SK-N-SH (cell line): ENCODE results near the gene PTPN18. TPM values are rescaled to one million over a fixed set of nuclear protein-coding genes. Genes with fewer than 3 reads are reported as not detected.

Experiments used
- CTCF ChIA-PET: fragments of 300-600, 350-600 bp; formaldehyde crosslinking; extraction: SDS; loops from one replicate; lab custom pipeline; 2021; lab: Yijun Ruan, JAX
- POLR2A ChIA-PET: fragments of 350-600 bp; sonication (Branson Sonifier 250); formaldehyde crosslinking; extraction: SDS; loops from one replicate; lab custom pipeline; 2020; ENCODE audit warnings: antibody characterized with exemption, inconsistent platforms; lab: Yijun Ruan, JAX
- DNase-seq: peaks from one replicate; pipeline ENCODE4 v3.0.0; 2012
- H2AFZ ChIP-seq: fragments of 200-600 bp; sonication (generic); 2 replicates; pipeline ENCODE4 v1.8.1; 2016; ENCODE audit warnings: antibody characterized with exemption, mild to moderate bottlenecking, low read depth
- H3F3A ChIP-seq: fragments of 200-600 bp; sonication (generic); replicated peaks from 2 replicates; pipeline ENCODE3; 2016; ENCODE audit warnings: antibody characterized with exemption, mild to moderate bottlenecking; ENCODE audit not compliant: insufficient read depth
- H3K27ac ChIP-seq, 2 experiments: fragments of 200-500 bp in 1 of 2; fragments of 200-600 bp in 1 of 2; sonication (Bioruptor generic) in 1 of 2; sonication (generic), shearing (Covaris generic) in 1 of 2; 2 replicates each; pipeline versions ENCODE4 v1.5.1 to v1.6.1; 2014 to 2016; ENCODE audit warnings: low read depth in 2 of 2, inconsistent platforms in 1 of 2, low read length in 1 of 2, mild to moderate bottlenecking in 1 of 2, mixed read lengths in 1 of 2
- H3K27me3 ChIP-seq: fragments of 200-600 bp; sonication (generic), shearing (Covaris generic); 2 replicates; pipeline ENCODE4 v1.6.1; 2016; ENCODE audit warnings: mixed run types; ENCODE audit not compliant: insufficient read depth
- H3K36me3 ChIP-seq, 2 experiments: fragments of 200-500 bp in 1 of 2; fragments of 200-600 bp in 1 of 2; sonication (Bioruptor generic) in 1 of 2; sonication (generic) in 1 of 2; replicated peaks in 1 of 2; 2 replicates each; pipeline versions ENCODE3 to v1.5.1; 2014 to 2016; ENCODE audit warnings: low read length in 1 of 2, mild to moderate bottlenecking in 1 of 2; ENCODE audit not compliant: insufficient read depth in 2 of 2, control insufficient read depth in 1 of 2
- H3K4me1 ChIP-seq, 2 experiments: fragments of 200-500 bp in 1 of 2; fragments of 200-600 bp in 1 of 2; sonication (Bioruptor generic) in 1 of 2; sonication (generic), shearing (Covaris generic) in 1 of 2; 2 replicates each; pipeline versions ENCODE4 v1.5.1 to v1.6.1; 2014 to 2016; ENCODE audit warnings: low read depth in 1 of 2, low read length in 1 of 2, mixed run types in 1 of 2; ENCODE audit not compliant: insufficient read depth in 2 of 2, control insufficient read depth in 1 of 2
- H3K4me2 ChIP-seq: fragments of 200-600 bp; sonication (generic), shearing (Covaris generic); 2 replicates; pipeline ENCODE4 v1.6.1; 2017; ENCODE audit warnings: mixed run types
- H3K4me3 ChIP-seq, 2 experiments: fragments of 200-500 bp in 1 of 2; fragments of 200-600 bp in 1 of 2; sonication (Bioruptor generic) in 1 of 2; sonication (generic), shearing (Covaris generic) in 1 of 2; 2 replicates each; pipeline versions ENCODE4 v1.5.1 to v1.8.1; 2014 to 2016; ENCODE audit warnings: low read depth in 2 of 2, inconsistent platforms in 1 of 2, low read length in 1 of 2, mild to moderate bottlenecking in 1 of 2, mixed read lengths in 1 of 2, moderate library complexity in 1 of 2
- H3K79me2 ChIP-seq: fragments of 200-600 bp; sonication (generic); 2 replicates; pipeline ENCODE4 v1.8.1; 2017; ENCODE audit warnings: mild to moderate bottlenecking; ENCODE audit not compliant: insufficient read depth
- H3K9ac ChIP-seq: fragments of 200-600 bp; sonication (generic); 2 replicates; pipeline ENCODE4 v1.6.1; 2017; ENCODE audit warnings: mixed run types
- H3K9me2 ChIP-seq: fragments of 200-600 bp; sonication (generic); 2 replicates; pipeline ENCODE4 v1.6.1; 2017; ENCODE audit warnings: mixed run types
- H3K9me3 ChIP-seq: fragments of 200-600 bp; sonication (generic); 2 replicates; pipeline ENCODE4 v1.6.1; 2017; ENCODE audit warnings: mixed run types, mild to moderate bottlenecking, moderate library complexity
- H4K20me1 ChIP-seq: fragments of 200-600 bp; sonication (generic); 2 replicates; pipeline ENCODE4 v1.6.1; 2017; ENCODE audit warnings: mild to moderate bottlenecking, mixed run types; ENCODE audit not compliant: insufficient read depth
- ELF1 ChIP-seq: IDR thresholded peaks from 2 replicates; pipeline ENCODE4 v1.4.0; 2012
- FOXJ3 ChIP-seq: sonication (generic); formaldehyde crosslinking; IDR thresholded peaks from 2 replicates; pipeline ENCODE4 v1.5.1; 2020; ENCODE audit warnings: mild to moderate bottlenecking, missing genetic modification reagents
- GABPA ChIP-seq: IDR thresholded peaks from 2 replicates; pipeline ENCODE4 v1.4.0; 2012; ENCODE audit warnings: low read depth, mild to moderate bottlenecking
- GATA2 ChIP-seq: sonication (generic); formaldehyde crosslinking; IDR thresholded peaks from 2 replicates; pipeline ENCODE4 v1.5.0; 2020; ENCODE audit warnings: mild to moderate bottlenecking, missing genetic modification reagents
- IRF3 ChIP-seq: fragments of 150-350 bp; IDR thresholded peaks from 2 replicates; pipeline ENCODE4 v1.6.1; 2016; ENCODE audit warnings: mild to moderate bottlenecking, low read depth, low read length
- JUND ChIP-seq: IDR thresholded peaks from 2 replicates; pipeline ENCODE4 v1.4.0; 2012
- MXI1 ChIP-seq: IDR thresholded peaks from 2 replicates; pipeline ENCODE4 v1.6.1; 2012; ENCODE audit warnings: mild to moderate bottlenecking, low read depth, low read length, improper control_type of control experiment
- NFIC ChIP-seq: IDR thresholded peaks from 2 replicates; pipeline ENCODE4 v1.4.0; 2012; ENCODE audit warnings: borderline replicate concordance
- POLR2AphosphoS5 ChIP-seq: IDR thresholded peaks from 2 replicates; pipeline ENCODE4 v1.6.1; 2012; ENCODE audit warnings: low read depth, low read length
- REST ChIP-seq: IDR thresholded peaks from 2 replicates; pipeline ENCODE4 v1.6.1; 2012; ENCODE audit warnings: mild to moderate bottlenecking, low read depth, low read length, moderate library complexity
- RXRA ChIP-seq: IDR thresholded peaks from 2 replicates; pipeline ENCODE4 v1.4.0; 2012; ENCODE audit warnings: low read depth, mild to moderate bottlenecking, borderline replicate concordance
- TEAD4 ChIP-seq: IDR thresholded peaks from 2 replicates; pipeline ENCODE4 v1.4.0; 2012; ENCODE audit warnings: mild to moderate bottlenecking, borderline replicate concordance; ENCODE audit not compliant: insufficient read depth
- USF1 ChIP-seq: IDR thresholded peaks from 2 replicates; pipeline ENCODE4 v1.4.0; 2012; ENCODE audit warnings: low read depth, borderline replicate concordance
- YY1 ChIP-seq: IDR thresholded peaks from 2 replicates; pipeline ENCODE4 v1.4.0; 2012; ENCODE audit warnings: low read depth, mild to moderate bottlenecking
- WGBS: methylation state at CpG from one replicate; pipeline ENCODE4 v1.1.6; 2017; ENCODE audit warnings: low lambda C conversion rate; 5-methylcytosine and 5-hydroxymethylcytosine counted together
- polyA plus RNA-seq, 3 experiments: library from polyadenylated mRNA; depleted of rRNA; stranded (reverse); fragments of >200 nt; gene quantifications; 2 replicates each; pipeline ENCODE4 v1.2.3, GENCODE V29; 2012

PTPN18 gene
- polyA plus RNA-seq, 1 of the 3 experiments (the other 2 are of a cell fraction), result 30.4 TPM

GRCh38 chr2:130359466-130359865 lies 3.6 kb downstream of the PTPN18 start:
- H3F3A ChIP-seq, result no peaks in the 10 kb centered on the region
- 67% methylated on average over 1 of the region's 5 CpGs for WGBS
- no peak for DNase-seq
- POLR2A ChIA-PET, result no interaction called here
- H3K4me3 ChIP-seq, result no peak overlapping the region
- no peak overlapping the region for H2AFZ ChIP-seq
- CTCF ChIA-PET, result no interaction called here
- no peaks in the 10 kb centered on the region for H4K20me1 ChIP-seq
- H3K4me2 ChIP-seq, result no peak overlapping the region
- H3K79me2 ChIP-seq, result no peaks in the 10 kb centered on the region
- H3K27me3 ChIP-seq, result no peaks in the 10 kb centered on the region
- no peaks in the 10 kb centered on the region for H3K9me3 ChIP-seq
- H3K4me1 ChIP-seq, result peaks cover 0 to 11% of the 10 kb centered on the region in 2 experiments; a peak in 2 of 4 replicates
- no peak overlapping the region for H3K9ac ChIP-seq
- no peak overlapping the region for H3K27ac ChIP-seq
- H3K9me2 ChIP-seq, result no peaks in the 10 kb centered on the region
- TF ChIP-seq POLR2AphosphoS5 (no peak), RXRA (no peak), FOXJ3 (CRISPR knock-in tag) (no peak), JUND (no peak), GABPA (no peak)
- TF ChIP-seq, all 33 proteins: peak for 0
- no peaks in the 10 kb centered on the region for H3K36me3 ChIP-seq

GRCh38 chr2:130363479-130363878 lies 7.6 kb downstream of the PTPN18 start:
- TF ChIP-seq ELF1 (no peak), NFIC (no peak), YY1 (no peak), MXI1 (no peak), GATA2 (no peak), REST (no peak), IRF3 (no peak), TEAD4 (no peak), USF1 (no peak), GABPA (no peak), RXRA (no peak)
- ChIA-PET CTCF (interaction anchor here (2.1 kb wide), 1 partner anchor 9 kb away, joined by 7 read pairs; no protein-coding TSS in a partner anchor), POLR2A (no interaction called here)
- no peak for DNase-seq
- Histone ChIP-seq H3K9me3 (no peaks in the 10 kb centered on the region), H3K36me3 (no peaks in the 10 kb centered on the region), H3K4me3 (no peak overlapping the region), H3K4me2 (no peak overlapping the region), H4K20me1 (no peaks in the 10 kb centered on the region), H3K79me2 (no peaks in the 10 kb centered on the region), H3F3A (no peaks in the 10 kb centered on the region), H3K27ac (no peak overlapping the region), H3K4me1 (no peaks in the 10 kb centered on the region), H2AFZ (no peak overlapping the region), H3K9ac (no peak overlapping the region), H3K27me3 (no peaks in the 10 kb centered on the region), H3K9me2 (no peaks in the 10 kb centered on the region)
